AML-193 (cell line): ENCODE data around the gene TMIGD1.

Experiments used
- DNase-seq, 2 experiments: peaks; one replicate each; lab custom pipeline; 2025; lab: John Stamatoyannopoulos, UW

TMIGD1 gene

GRCh38 chr17:30333503-30334360 is at the start of gene TMIGD1:
Gene TMIGD1, minus strand, starts transcription at chr17:30334057. Its CDS starts 1,924 bp downstream, at chr17:30332133.
- no peak for DNase-seq

- DNase-seq, result no peak
These were observed 48.5 kb upstream of the TMIGD1 start for GRCh38 chr17:30382345-30382744.

- no peak for DNase-seq
These were observed 47.4 kb upstream of the TMIGD1 start for GRCh38 chr17:30381340-30381659.

- DNase-seq, result peak; percentile 48 to 53
These were observed 46.9 kb upstream of the TMIGD1 start for GRCh38 chr17:30380643-30381339.

- peak in 1 of 2 experiments; percentile 29 for DNase-seq
These were observed 46.1 kb upstream of the TMIGD1 start for GRCh38 chr17:30379903-30380381.

GRCh38 chr17:30379303-30379902 is 45.5 kb upstream of the TMIGD1 start:
- no peak for DNase-seq

- DNase-seq, result peak; percentile 96 to 97
These were observed 45.0 kb upstream of the TMIGD1 start, which contains the start of gene CPD for GRCh38 chr17:30378825-30379302. Gene CPD, plus strand, starts transcription at chr17:30378927. Its CDS starts 54 bp downstream, at chr17:30378981.

- DNase-seq, result no peak
These were observed 44.5 kb upstream of the TMIGD1 start for GRCh38 chr17:30378241-30378824.

- no peak for DNase-seq
These were observed 43.9 kb upstream of the TMIGD1 start for GRCh38 chr17:30377574-30378240.

GRCh38 chr17:30376621-30377452 is 43.0 kb upstream of the TMIGD1 start:
- no peak for DNase-seq

GRCh38 chr17:30375661-30376060 is 41.8 kb upstream of the TMIGD1 start:
- DNase-seq, result no peak

GRCh38 chr17:30372755-30373154 is 38.9 kb upstream of the TMIGD1 start:
- DNase-seq, result no peak

GRCh38 chr17:30369995-30370394 is 36.1 kb upstream of the TMIGD1 start:
- no peak for DNase-seq

GRCh38 chr17:30368912-30369720 is 35.3 kb upstream of the TMIGD1 start:
- no peak for DNase-seq

GRCh38 chr17:30366536-30366935 is 32.7 kb upstream of the TMIGD1 start:
- DNase-seq, result no peak

- peak; percentile 97 for DNase-seq
These were observed 29.9 kb upstream of the TMIGD1 start for GRCh38 chr17:30363715-30364202.

GRCh38 chr17:30361766-30362279 is 28.0 kb upstream of the TMIGD1 start:
- no peak for DNase-seq

GRCh38 chr17:30360086-30360808 is 26.4 kb upstream of the TMIGD1 start:
- DNase-seq, result peak; percentile 98 to 99
